BLaER1 (cell line): ENCODE data around the gene UBA52.
A peak's percentile ranks its signal among the peaks of the same experiment; 100 is the strongest.
"Not testable (repeated sequence)": the region's sequence is repeated elsewhere in the genome, so short reads cannot be mapped to it uniquely, and the experiment has no call there.

Experiments used
- H3K27ac ChIP-seq: shearing (Covaris generic); formaldehyde crosslinking; 2 replicates; pipeline ENCODE4 v1.8.1; 2022
- H3K27me3 ChIP-seq: shearing (Covaris generic); formaldehyde crosslinking; 2 replicates; pipeline ENCODE4 v1.8.1; 2022
- H3K36me3 ChIP-seq: shearing (Covaris generic); formaldehyde crosslinking; 2 replicates; pipeline ENCODE4 v1.8.1; 2022
- H3K4me1 ChIP-seq: shearing (Covaris generic); formaldehyde crosslinking; 2 replicates; pipeline ENCODE4 v1.8.1; 2022
- H3K4me2 ChIP-seq: shearing (Covaris generic); formaldehyde crosslinking; 2 replicates; pipeline ENCODE4 v1.8.1; 2022
- H3K4me3 ChIP-seq: shearing (Covaris generic); formaldehyde crosslinking; 2 replicates; pipeline ENCODE4 v1.8.1; 2022
- H3K9ac ChIP-seq: shearing (Covaris generic); formaldehyde crosslinking; 2 replicates; pipeline ENCODE4 v1.8.1; 2022
- H3K9me3 ChIP-seq: shearing (Covaris generic); formaldehyde crosslinking; 2 replicates; pipeline ENCODE4 v1.8.1; 2022
- H4K20me1 ChIP-seq: shearing (Covaris generic); formaldehyde crosslinking; 2 replicates; pipeline ENCODE4 v1.8.1; 2022
- Cebpa-rat ChIP-seq: shearing (Covaris generic); IDR thresholded peaks from 2 replicates; pipeline ENCODE4 v1.8.1; 2022

The UBA52 gene

DNA sequence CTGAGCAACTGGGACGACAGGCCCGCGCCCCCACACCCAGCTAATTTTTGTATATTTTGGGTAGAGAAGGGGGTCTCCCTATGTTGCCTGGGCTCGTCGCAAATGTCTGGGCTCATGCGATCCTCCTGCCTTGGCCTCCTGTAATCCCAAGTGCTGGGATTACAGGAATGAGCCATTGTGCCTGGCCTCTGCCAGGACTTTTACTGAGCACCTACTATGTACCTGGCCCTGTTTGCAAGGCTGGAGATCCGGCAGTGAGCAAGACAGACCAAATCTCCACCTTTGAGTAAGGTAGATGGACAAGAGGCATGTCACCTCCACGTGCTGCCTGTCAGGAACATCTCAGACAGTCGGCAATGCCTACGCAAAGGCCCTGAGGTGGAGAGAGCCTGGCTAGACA lies 35.2 kb upstream of the UBA52 start:
- no peak for TF ChIP-seq Cebpa-rat
- Histone ChIP-seq H3K9ac (no peak overlapping the region), H4K20me1 (peaks cover 24% of the 10 kb centered on the region)

DNA sequence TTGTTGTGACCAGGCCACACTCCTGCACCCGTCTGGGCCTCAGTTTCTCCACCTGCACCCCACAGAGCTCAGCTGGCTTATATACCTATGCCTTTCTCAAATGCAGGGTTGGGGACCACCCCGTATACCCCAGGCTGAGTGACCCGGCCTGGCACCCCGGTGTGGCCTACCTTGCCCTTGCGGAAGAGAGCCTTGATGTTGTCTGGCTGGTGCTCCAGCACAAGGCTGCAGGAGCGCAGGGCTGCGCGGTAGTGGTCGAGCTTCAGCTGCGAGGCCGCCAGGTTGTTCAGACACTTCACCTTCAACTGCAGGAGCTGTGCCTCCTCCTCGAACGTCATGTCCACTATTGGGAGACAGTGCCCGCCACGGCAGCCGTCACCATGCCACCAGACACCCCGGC lies 34.2 kb upstream of the UBA52 start:
- TF ChIP-seq Cebpa-rat: no peak
- no peaks in the 10 kb centered on the region for H3K9me3 ChIP-seq
- no peak overlapping the region for H3K9ac ChIP-seq
- peaks cover 90% of the 10 kb centered on the region for H3K36me3 ChIP-seq
- no peak overlapping the region for H3K27ac ChIP-seq
- no peak overlapping the region for H3K4me3 ChIP-seq
- H3K27me3 ChIP-seq: no peaks in the 10 kb centered on the region
- peaks cover 12% of the 10 kb centered on the region for H3K4me1 ChIP-seq
- peaks cover 30% of the 10 kb centered on the region for H4K20me1 ChIP-seq
- no peak overlapping the region for H3K4me2 ChIP-seq

More for the DNA sequence above, 35.2 kb upstream of the UBA52 start:
- Histone ChIP-seq H3K27me3 (no peaks in the 10 kb centered on the region), H3K27ac (no peak overlapping the region), H3K4me1 (peaks cover 2% of the 10 kb centered on the region), H3K4me2 (no peak overlapping the region), H3K4me3 (no peak overlapping the region), H3K36me3 (peaks cover 94% of the 10 kb centered on the region), H3K9me3 (no peaks in the 10 kb centered on the region)

DNA sequence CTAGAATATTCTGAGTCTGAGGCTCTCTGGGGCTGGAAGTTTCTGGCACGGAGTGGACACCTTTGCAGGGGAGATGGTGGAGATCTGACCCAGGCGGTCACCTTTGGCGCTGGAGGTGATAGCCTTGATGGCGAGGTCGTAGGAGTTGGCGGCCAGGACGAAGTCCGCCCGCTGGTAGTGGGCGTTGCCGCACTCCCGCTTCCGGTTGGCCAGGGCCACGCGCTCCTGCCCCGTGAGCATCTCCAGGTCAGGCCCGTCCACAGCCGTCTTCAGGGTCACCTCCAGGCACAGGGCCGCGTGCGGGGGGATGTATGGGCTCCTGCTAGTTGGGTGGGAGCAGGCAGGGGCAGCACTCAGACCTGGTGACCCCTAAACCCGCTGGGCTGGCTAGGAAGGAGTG lies 33.5 kb upstream of the UBA52 start:
- Histone ChIP-seq H3K9me3 (no peaks in the 10 kb centered on the region), H3K27me3 (no peaks in the 10 kb centered on the region), H3K4me2 (no peak overlapping the region), H3K4me1 (peaks cover 14% of the 10 kb centered on the region), H4K20me1 (peaks cover 23% of the 10 kb centered on the region), H3K36me3 (peaks cover 83% of the 10 kb centered on the region), H3K9ac (no peak overlapping the region), H3K27ac (no peak overlapping the region), H3K4me3 (no peak overlapping the region)
- TF ChIP-seq Cebpa-rat: no peak

DNA sequence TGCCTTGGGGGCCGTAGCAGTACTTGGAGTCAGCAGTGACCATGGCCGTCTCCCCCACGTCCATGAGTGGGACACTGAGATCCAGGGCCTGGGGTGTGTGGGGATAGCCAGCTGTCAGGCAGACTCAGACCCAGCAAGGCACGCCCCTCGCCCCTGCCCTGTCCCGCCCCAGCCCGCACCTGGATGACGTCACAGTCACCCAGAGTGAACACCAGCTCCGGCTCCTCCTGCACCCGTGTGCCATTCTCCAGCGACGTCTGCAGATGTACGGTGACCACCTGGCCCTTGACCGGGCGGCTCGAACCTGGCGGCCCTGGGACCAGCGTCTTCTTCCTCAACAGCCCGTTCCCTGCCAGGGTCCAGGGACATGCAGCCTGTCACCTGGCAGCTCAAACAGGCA lies 32.3 kb upstream of the UBA52 start:
- H3K36me3 ChIP-seq: peaks cover 73% of the 10 kb centered on the region
- no peaks in the 10 kb centered on the region for H3K27me3 ChIP-seq
- H3K4me1 ChIP-seq: peaks cover 21% of the 10 kb centered on the region
- no peak overlapping the region for H3K9ac ChIP-seq
- no peak overlapping the region for H3K4me3 ChIP-seq
- no peak overlapping the region for H3K27ac ChIP-seq
- no peak for TF ChIP-seq Cebpa-rat
- no peaks in the 10 kb centered on the region for H3K9me3 ChIP-seq
- no peak overlapping the region for H3K4me2 ChIP-seq
- peaks cover 21% of the 10 kb centered on the region for H4K20me1 ChIP-seq

DNA sequence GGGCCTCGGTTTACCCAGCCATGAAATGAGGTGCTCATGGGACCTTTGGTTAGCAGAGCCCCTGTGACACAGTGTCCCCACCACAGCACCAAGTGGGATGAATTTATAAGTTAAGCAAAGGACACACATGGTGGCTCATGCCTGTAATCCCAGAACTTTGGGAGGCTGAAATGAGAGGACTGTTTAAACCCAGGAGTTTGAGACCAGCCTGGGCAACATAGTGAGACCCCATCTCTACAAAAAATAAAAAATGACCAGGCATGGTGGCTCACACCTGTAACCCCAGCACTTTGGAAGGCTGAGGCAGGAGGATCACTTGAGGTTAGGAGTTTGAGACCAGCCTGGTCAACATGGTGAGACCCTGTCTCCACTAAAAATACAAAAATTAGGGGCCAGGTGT lies 31.5 kb upstream of the UBA52 start:
- Histone ChIP-seq H3K4me1 (peaks cover 23% of the 10 kb centered on the region), H4K20me1 (peaks cover 21% of the 10 kb centered on the region), H3K36me3 (peaks cover 68% of the 10 kb centered on the region)
- H3K9ac ChIP-seq, H3K4me2 ChIP-seq, H3K27ac ChIP-seq, H3K9me3 ChIP-seq, H3K27me3 ChIP-seq, H3K4me3 ChIP-seq: not testable (repeated sequence)

DNA sequence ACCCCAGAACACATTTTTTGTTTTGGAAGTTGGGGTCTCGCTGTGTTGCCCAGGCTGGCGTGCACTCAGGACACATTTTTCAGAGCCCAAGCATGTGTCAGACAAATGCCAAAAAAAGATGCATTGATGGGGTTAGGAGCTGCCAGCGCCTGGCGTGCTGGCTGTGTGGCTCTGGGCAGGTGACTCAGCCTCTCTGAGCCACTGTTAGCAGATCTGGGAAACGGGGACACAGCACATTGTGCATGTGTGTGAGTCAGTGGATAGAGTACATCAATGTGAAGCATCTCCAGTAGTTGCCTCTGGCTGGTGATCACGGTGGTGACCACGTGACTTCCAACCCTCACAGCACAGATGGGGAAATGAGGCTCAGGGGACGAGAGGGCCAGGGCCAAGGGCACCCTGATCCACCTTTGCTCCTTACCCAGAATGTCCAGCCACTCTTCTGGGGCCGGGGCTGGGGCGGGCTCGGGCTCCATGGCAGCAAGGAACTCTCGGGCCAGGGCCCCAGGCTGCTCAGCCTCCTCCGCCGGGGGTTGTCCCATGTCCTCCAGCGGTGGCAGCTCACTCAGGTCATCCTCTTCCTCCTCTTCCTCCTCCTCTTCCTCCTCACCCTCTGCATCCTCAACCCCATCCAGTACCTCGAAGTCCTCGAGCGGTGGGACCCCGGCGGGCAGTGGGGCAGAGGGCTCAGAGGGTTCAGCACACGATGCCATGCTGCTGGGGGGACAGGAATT lies 30.2 kb upstream of the UBA52 start:
- Histone ChIP-seq H4K20me1 (peaks cover 16% of the 10 kb centered on the region), H3K4me1 (peaks cover 23% of the 10 kb centered on the region), H3K4me2 (peak overlapping the region; percentile 94), H3K27ac (no peak overlapping the region), H3K4me3 (0 out of 2 replicates have a peak overlapping the region, but pooled peaks have one; percentile 70), H3K36me3 (peaks cover 55% of the 10 kb centered on the region), H3K9ac (0 out of 2 replicates have a peak overlapping the region, but pooled peaks have one; percentile 6), H3K27me3 (no peaks in the 10 kb centered on the region), H3K9me3 (no peaks in the 10 kb centered on the region)
- TF ChIP-seq Cebpa-rat: no peak

DNA sequence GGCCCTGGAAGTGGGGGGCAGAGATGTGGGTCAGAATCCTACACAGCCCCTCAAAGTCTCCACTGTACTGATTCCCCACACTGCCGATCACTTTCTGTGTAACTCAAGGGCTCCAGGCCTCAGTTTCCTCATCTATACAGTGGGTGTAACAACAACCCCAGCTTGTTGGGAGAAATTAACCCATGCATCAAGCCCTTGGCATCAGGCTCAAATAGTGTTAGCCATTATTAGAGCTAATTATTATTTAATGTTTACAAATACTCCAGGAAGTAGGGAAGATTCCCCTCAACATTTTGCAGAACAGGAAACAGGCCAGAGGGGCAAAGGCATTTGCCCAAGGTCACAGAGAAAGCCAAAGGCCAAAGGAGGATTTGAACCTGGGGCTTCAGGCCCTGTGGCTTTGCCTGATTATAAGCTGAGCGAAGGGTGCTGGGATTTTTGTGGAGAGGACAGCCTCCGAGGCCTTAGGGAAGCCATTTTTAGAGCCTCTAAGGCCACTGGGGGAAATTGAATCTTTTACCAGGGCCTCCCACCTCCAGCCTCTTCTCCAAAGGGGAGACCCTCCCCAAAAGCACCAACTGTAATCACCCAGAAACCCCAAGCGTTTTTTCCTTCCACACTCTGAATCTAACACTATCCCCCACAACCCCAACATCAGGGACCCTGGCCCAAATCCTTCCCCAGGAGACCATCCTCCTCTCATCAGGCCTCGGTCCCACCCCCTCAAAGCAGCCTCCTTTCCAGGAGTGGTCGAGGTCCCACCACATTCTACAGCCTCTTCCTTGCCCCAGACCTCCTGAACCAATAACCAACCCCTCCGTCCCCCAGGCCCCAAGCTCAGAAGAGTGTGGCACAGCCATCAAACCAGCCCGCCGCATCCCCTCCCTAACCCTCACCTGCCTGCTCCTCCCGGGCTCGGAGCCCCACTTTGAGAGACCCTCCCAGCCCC lies 29.4 kb upstream of the UBA52 start:
- H3K27ac ChIP-seq: peak overlapping the region; percentile 58
- peaks cover 10% of the 10 kb centered on the region for H4K20me1 ChIP-seq
- peaks cover 23% of the 10 kb centered on the region for H3K4me1 ChIP-seq
- H3K4me3 ChIP-seq: peak overlapping the region; percentile 70
- peak overlapping the region; percentile 78 for H3K9ac ChIP-seq
- H3K9me3 ChIP-seq: no peaks in the 10 kb centered on the region
- H3K4me2 ChIP-seq: peak overlapping the region; percentile 94
- TF ChIP-seq Cebpa-rat: no peak
- no peaks in the 10 kb centered on the region for H3K27me3 ChIP-seq
- peaks cover 47% of the 10 kb centered on the region for H3K36me3 ChIP-seq

DNA sequence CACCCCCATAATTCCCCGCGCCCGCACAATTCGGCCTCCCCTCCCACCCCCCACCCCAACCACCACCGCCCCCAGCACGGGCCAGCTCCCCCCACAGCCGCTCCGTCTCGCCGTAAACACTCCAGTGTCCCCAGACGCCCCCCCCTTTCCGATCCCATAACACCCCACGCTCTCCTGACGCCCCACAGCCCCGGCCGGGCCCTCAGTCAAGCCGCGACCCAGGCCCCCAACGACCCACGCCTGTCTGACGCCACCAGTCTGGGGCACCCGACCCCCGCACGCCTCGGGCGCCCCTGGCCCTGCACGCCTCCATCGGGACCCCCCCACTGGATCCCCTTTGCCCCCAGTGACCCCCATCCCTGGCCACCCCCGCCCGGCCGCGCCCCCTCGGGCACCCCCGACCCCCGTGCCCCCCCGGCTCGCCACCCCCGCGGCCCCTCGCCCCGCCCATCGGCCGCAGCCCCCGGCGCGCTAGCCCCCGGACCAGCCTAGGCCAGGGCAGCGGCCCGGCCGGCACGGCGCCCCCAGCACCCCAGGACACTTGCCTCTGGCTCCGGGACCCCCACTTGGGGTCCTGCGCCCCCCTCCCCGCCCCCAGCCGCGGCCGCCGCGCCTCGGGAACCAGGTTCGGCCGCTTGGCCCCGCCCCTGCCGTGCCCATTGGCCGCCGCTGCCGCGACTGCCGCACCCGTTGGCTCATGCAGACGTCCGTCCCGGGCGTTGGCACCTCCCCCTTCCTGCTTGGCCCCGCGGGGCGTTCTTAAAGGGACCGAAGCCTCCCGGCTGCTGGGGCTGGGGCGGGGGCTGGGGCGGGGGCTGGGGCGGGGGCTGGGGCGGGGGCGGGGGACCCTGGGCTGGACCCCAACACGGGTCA lies 28.5 kb upstream of the UBA52 start, which contains the start of gene FKBP8:
TSS of gene FKBP8 (minus strand) at position 633 of the 873 bp plus-strand sequence. CDS start 1,603 bp downstream, outside the sequence.
- Histone ChIP-seq H3K9ac (peak within 1 kb of the TSS; percentile 78), H3K4me3 (peak within 1 kb of the TSS; percentile 70), H3K4me1 (peaks cover 23% of the 10 kb centered on the region), H3K9me3 (no peaks in the 10 kb centered on the region), H3K27me3 (no peaks in the 10 kb centered on the region), H3K36me3 (peaks cover 38% of the 10 kb centered on the region), H3K4me2 (peak within 1 kb of the TSS; percentile 94), H3K27ac (peak within 1 kb of the TSS; percentile 65), H4K20me1 (peaks cover 10% of the 10 kb centered on the region)
- no peak for TF ChIP-seq Cebpa-rat

DNA sequence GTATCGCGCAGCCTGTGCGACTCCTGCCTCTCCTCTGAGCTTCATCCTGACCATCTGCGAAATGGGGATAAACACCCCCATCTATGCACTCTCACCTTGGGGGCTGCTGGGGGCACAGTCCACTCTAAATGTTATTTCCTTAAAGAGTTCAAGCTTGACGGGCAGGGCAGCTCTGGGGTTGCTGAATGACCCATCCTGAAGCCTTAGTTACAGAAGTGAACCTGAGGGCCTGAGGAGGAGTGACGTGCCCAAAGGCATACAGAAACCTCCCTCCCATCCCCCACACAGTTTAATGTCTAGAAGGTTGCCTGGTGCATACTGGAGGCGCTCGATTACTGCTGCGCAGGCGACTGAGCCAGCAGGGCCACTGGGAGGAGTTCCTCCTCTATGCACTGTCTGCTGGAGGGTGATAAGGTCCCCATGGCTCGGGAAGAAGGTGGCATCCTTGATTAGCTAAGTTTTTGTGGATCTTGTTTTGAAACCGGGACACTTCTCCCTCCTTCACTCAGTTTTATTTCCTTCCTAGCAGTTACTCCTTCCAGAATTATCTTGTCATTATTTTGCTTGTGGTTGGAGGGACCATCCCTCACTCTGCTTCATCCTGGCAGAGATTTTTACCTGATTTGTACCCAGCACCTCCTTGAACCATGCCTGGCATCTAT lies 27.7 kb upstream of the UBA52 start:
- Histone ChIP-seq H3K27ac (peak overlapping the region; percentile 23; the same call in 1 of the 2 replicates), H3K4me3 (peak overlapping the region; percentile 62), H3K9ac (0 out of 2 replicates have a peak overlapping the region, but pooled peaks have one; percentile 63)

More for the DNA sequence above, 27.7 kb upstream of the UBA52 start:
- peaks cover 23% of the 10 kb centered on the region for H3K4me1 ChIP-seq
- H4K20me1 ChIP-seq: peaks cover 10% of the 10 kb centered on the region
- peak overlapping the region; percentile 88 for H3K4me2 ChIP-seq
- H3K27me3 ChIP-seq: no peaks in the 10 kb centered on the region
- TF ChIP-seq Cebpa-rat: no peak
- H3K9me3 ChIP-seq: no peaks in the 10 kb centered on the region
- peaks cover 30% of the 10 kb centered on the region for H3K36me3 ChIP-seq
